Measurements from ENCODE around the gene DNAJB6. TPM values are rescaled to one million over a fixed set of nuclear protein-coding genes. Genes with fewer than 3 reads are reported as not detected.

Gene DNAJB6
- total and polyA plus RNA-seq, 2 of the 4 experiments (the other 2 are of a cell fraction): 93.4 to 165 TPM

DNA sequence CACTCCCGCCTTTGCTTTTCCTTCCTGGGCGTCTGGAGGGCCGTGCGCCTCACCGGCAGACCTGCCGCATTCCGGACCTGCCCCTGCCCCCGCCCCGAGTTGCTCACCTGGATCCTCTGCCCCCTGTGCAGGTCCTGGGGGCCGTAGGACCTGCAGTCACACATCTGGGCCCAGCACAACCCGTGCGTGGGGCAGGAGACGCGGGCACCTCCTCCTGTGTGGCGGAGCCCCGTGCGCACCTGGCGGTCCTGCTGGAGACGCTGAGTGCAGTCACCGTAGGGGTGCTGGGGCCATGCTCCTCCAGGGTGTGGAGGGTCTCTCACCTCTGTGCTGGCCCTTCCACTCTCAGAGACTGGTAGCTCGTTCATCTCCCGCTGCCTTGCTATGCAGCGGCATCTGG lies 85.5 kb downstream of the DNAJB6 start:
- ChIA-PET CTCF (no interaction called here), POLR2A (ENCODE audit: unreplicated experiment) (no interaction called here)
- Histone ChIP-seq H2BK5ac (ENCODE audit: low read depth, low read length, poor library complexity, severe bottlenecking) (no peak overlapping the region), H2BK15ac (ENCODE audit: low read depth, low read length) (no peak overlapping the region), H3K9ac (ENCODE audit: low read depth, low read length) (no peak overlapping the region), H3K4me3 (ENCODE audit: insufficient read depth, low read depth, low read length) (no peak overlapping the region), H4K91ac (ENCODE audit: insufficient read depth, low read depth, low read length) (no peak overlapping the region), H3K9me3 (ENCODE audit: control insufficient read depth, insufficient read depth, low read length) (no peaks in the 10 kb centered on the region), H3K14ac (replicated peaks; ENCODE audit: low read depth, low read length) (no peak overlapping the region), H3K23ac (ENCODE audit: low read depth, low read length) (no peak overlapping the region), H3K27ac (ENCODE audit: insufficient read depth, low read length) (no peak overlapping the region), H2BK20ac (ENCODE audit: low read depth, low read length) (no peak overlapping the region), H3K18ac (ENCODE audit: low read depth, low read length) (no peak overlapping the region), H3K56ac (ENCODE audit: extremely low read depth, insufficient read depth, low read length) (no peak overlapping the region), H3K4me1 (ENCODE audit: control insufficient read depth, insufficient read depth, low read length) (no peaks in the 10 kb centered on the region), H4K8ac (ENCODE audit: low read depth in 2 of 2, low read length in 2 of 2) (no peak overlapping the region), H3K27me3 (ENCODE audit: control insufficient read depth, insufficient read depth, low read length) (no peaks in the 10 kb centered on the region), H3K36me3 (ENCODE audit: control insufficient read depth, insufficient read depth, low read length) (peaks cover 15% of the 10 kb centered on the region), H2AFZ (replicated peaks; ENCODE audit: low read length, poor library complexity) (no peak overlapping the region), H4K5ac (ENCODE audit: low read depth, low read length) (no peak overlapping the region), H3K4me2 (ENCODE audit: low read depth, low read length) (no peak overlapping the region), H2AK5ac (ENCODE audit: low read depth, low read length) (no peak overlapping the region), H3K4ac (ENCODE audit: low read depth, low read length) (no peak overlapping the region), H3K9me1 (ENCODE audit: insufficient read depth, low read length) (no peaks in the 10 kb centered on the region), H4K20me1 (ENCODE audit: insufficient read depth, low read length) (no peaks in the 10 kb centered on the region), H2BK120ac (ENCODE audit: low read depth, low read length) (no peak overlapping the region), H2AK9ac (replicated peaks; ENCODE audit: low read depth, low read length, poor library complexity) (no peak overlapping the region), H3K79me1 (ENCODE audit: low read depth in 1 of 2, low read length in 2 of 2) (peaks cover 0 to 1% of the 10 kb centered on the region in 2 experiments; a peak in 1 of 4 replicates)
- TF ChIP-seq MAZ (IDR thresholded peaks at IDR 0.05; ENCODE audit: borderline replicate concordance, low read depth, low read length) (no peak), BHLHE40 (IDR thresholded peaks at IDR 0.05; ENCODE audit: low read depth, low read length) (no peak), RCOR1 (IDR thresholded peaks at IDR 0.05; ENCODE audit: insufficient replicate concordance, low read length) (no peak), FOS (IDR thresholded peaks at IDR 0.05; ENCODE audit: low read depth, low read length) (no peak), CEBPB (IDR thresholded peaks at IDR 0.05; ENCODE audit: low read depth, low read length) (no peak), MXI1 (IDR thresholded peaks at IDR 0.05; ENCODE audit: borderline replicate concordance, low read depth, low read length) (no peak), MAFK (IDR thresholded peaks at IDR 0.05; ENCODE audit: low read depth, low read length) (no peak), RFX5 (IDR thresholded peaks at IDR 0.05; ENCODE audit: low read depth, low read length) (no peak), SMC3 (IDR thresholded peaks at IDR 0.05; ENCODE audit: low read depth, low read length) (no peak), CHD1 (IDR thresholded peaks at IDR 0.05; ENCODE audit: low read depth, low read length) (no peak), RAD21 (IDR thresholded peaks at IDR 0.05; ENCODE audit: low read length) (no peak), POLR2A (IDR thresholded peaks at IDR 0.05; ENCODE audit: low read depth, low read length) (no peak), NFE2L2 (IDR thresholded peaks at IDR 0.05; ENCODE audit: low read depth, low read length) (no peak)
- TF ChIP-seq, protein P1, sequence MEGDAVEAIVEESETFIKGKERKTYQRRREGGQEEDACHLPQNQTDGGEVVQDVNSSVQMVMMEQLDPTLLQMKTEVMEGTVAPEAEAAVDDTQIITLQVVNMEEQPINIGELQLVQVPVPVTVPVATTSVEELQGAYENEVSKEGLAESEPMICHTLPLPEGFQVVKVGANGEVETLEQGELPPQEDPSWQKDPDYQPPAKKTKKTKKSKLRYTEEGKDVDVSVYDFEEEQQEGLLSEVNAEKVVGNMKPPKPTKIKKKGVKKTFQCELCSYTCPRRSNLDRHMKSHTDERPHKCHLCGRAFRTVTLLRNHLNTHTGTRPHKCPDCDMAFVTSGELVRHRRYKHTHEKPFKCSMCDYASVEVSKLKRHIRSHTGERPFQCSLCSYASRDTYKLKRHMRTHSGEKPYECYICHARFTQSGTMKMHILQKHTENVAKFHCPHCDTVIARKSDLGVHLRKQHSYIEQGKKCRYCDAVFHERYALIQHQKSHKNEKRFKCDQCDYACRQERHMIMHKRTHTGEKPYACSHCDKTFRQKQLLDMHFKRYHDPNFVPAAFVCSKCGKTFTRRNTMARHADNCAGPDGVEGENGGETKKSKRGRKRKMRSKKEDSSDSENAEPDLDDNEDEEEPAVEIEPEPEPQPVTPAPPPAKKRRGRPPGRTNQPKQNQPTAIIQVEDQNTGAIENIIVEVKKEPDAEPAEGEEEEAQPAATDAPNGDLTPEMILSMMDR (conservative IDR thresholded peaks at IDR 0.05; ENCODE audit: low read depth, low read length): no peak
- TF ChIP-seq, protein P2, sequence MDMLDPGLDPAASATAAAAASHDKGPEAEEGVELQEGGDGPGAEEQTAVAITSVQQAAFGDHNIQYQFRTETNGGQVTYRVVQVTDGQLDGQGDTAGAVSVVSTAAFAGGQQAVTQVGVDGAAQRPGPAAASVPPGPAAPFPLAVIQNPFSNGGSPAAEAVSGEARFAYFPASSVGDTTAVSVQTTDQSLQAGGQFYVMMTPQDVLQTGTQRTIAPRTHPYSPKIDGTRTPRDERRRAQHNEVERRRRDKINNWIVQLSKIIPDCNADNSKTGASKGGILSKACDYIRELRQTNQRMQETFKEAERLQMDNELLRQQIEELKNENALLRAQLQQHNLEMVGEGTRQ (IDR thresholded peaks at IDR 0.05; ENCODE audit: low read depth, low read length): no peak
- TF ChIP-seq, protein P3, sequence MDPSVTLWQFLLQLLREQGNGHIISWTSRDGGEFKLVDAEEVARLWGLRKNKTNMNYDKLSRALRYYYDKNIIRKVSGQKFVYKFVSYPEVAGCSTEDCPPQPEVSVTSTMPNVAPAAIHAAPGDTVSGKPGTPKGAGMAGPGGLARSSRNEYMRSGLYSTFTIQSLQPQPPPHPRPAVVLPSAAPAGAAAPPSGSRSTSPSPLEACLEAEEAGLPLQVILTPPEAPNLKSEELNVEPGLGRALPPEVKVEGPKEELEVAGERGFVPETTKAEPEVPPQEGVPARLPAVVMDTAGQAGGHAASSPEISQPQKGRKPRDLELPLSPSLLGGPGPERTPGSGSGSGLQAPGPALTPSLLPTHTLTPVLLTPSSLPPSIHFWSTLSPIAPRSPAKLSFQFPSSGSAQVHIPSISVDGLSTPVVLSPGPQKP (IDR thresholded peaks at IDR 0.05; ENCODE audit: borderline replicate concordance, low read depth, low read length): no peak
- dilution Hi-C loops (cut with HindIII; ENCODE audit: low sequenced_read_pairs, unreplicated experiment) (no loop called here), in situ Hi-C loops (cut with MboI; ENCODE audit: low sequenced_read_pairs) (no loop called here), intact Hi-C loops (cut with micrococcal nuclease) (no loop called here)
- WGBS, 2 experiments (ENCODE audit: extremely low coverage in 2 of 2, insufficient read length in 1 of 2): 87% methylated on average over 11 of the region's 23 CpGs; no CpG with 5 or more reads in 1 of the 2 experiments
- DNase-seq: no peak
- BruUV-seq (replicated peaks): no TSS peak
- no peak for ATAC-seq (ENCODE audit: low read depth)

All from IMR-90 (cell line).